Epithelial cell of proximal tubule (primary cell): Measurements from ENCODE around the gene ME3. TPM values are rescaled to one million over a fixed set of nuclear protein-coding genes. Genes with fewer than 3 reads are reported as not detected.

Experiments
- DNase-seq: peaks from one replicate; pipeline ENCODE4 v3.0.0-alpha.2; 2011; ENCODE audit warnings: low read depth
- H3K4me3 ChIP-seq: 2 replicates; pipeline ENCODE4 v1.5.1; 2011; ENCODE audit warnings: low read depth, mild to moderate bottlenecking, low read length
- total RNA-seq: library from RNA; depleted of rRNA; stranded (reverse); fragments of >200 nt; gene quantifications from 2 replicates; pipeline ENCODE4 v1.2.3, GENCODE V29; 2015
- TF ChIP-seq, protein P1 (sequence below): conservative IDR thresholded peaks from 2 replicates; pipeline ENCODE4 v1.5.1; 2012; ENCODE audit warnings: low read depth, mild to moderate bottlenecking, low read length

Gene ME3
- total RNA-seq, 1 donor from 2014 or later: 35.2 TPM

DNA sequence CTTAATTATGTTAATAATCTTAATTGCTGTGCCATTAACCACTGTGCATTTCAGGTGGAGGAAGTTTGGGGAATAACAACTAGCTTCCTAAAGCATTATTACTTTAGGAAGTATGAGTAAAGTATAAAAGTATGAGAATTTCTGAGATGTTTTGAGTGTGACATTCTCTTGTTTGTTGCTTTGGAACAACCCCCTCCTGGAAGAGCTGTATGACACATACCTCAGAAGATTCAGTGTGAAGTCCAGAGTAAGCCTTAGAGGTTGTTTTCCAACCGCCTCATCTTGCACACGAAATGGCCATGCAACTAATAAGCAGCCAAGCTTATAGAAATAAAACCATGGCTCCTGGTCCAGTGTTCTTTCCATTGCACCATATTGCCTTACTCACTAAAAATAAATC is 276.0 kb downstream of the ME3 start:
- no peak for DNase-seq
- no peak overlapping the region for H3K4me3 ChIP-seq
- TF ChIP-seq, protein P1, sequence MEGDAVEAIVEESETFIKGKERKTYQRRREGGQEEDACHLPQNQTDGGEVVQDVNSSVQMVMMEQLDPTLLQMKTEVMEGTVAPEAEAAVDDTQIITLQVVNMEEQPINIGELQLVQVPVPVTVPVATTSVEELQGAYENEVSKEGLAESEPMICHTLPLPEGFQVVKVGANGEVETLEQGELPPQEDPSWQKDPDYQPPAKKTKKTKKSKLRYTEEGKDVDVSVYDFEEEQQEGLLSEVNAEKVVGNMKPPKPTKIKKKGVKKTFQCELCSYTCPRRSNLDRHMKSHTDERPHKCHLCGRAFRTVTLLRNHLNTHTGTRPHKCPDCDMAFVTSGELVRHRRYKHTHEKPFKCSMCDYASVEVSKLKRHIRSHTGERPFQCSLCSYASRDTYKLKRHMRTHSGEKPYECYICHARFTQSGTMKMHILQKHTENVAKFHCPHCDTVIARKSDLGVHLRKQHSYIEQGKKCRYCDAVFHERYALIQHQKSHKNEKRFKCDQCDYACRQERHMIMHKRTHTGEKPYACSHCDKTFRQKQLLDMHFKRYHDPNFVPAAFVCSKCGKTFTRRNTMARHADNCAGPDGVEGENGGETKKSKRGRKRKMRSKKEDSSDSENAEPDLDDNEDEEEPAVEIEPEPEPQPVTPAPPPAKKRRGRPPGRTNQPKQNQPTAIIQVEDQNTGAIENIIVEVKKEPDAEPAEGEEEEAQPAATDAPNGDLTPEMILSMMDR: no peak

DNA sequence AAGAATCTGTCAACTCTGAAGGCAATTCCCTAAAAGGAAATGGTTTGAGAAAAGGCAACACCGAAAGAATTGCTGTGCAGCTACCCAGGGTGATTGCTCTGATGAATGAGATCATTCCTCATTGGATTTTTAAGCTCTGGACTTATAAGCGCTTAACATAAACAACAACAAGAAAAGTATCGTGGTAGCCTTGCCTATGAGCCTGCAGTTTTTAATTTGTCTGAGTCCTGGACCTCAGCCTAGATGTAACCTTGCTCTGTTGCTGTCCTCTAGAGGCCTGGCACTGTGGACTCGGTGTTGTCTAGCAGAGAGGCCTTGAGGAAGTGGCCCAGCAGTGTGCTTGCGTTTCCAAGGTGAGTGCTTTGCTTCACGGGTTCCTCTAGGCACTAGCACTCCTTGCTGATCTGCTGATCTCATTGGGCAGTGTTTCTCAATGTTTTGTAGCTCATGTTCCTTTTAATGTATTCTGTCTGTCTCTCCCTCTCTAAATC is 277.3 kb downstream of the ME3 start:
- H3K4me3 ChIP-seq: no peak overlapping the region
- DNase-seq: peak; percentile 10
- TF ChIP-seq, protein P1: no peak

Other genes starting within 250 kb of the ME3 start
- 64.2 and 77.2 TPM in 2 replicates for gene PRSS23, start 127.9 kb upstream of the ME3 start, total RNA-seq